Calu3 (cell line): Measurements from ENCODE around the gene PSMD5. TPM values are rescaled to one million over a fixed set of nuclear protein-coding genes. Genes with fewer than 3 reads are reported as not detected.

Experiments
- BruUV-seq: library from RNA; stranded (reverse); fragments of 400-500 nt; replicated peaks from 2 replicates; lab custom pipeline; 2021; lab: Mats Ljungman, UMichigan
- CTCF ChIA-PET: fragments of 300-600 bp; sonication (Branson Sonifier 250); formaldehyde crosslinking; loops from one replicate; lab custom pipeline; 2022; ENCODE audit warnings: antibody characterized with exemption; lab: Charles Lee
- DNase-seq: peaks from one replicate; pipeline ENCODE4 v3.0.0; 2022
- H3K27ac Mint-ChIP-seq: one replicate; pipeline ENCODE4 v1.8.0; 2022; ENCODE audit warnings: mixed read lengths; ENCODE audit not compliant: unreplicated experiment
- H3K27me3 Mint-ChIP-seq: one replicate; pipeline ENCODE4 v1.8.0; 2022; ENCODE audit warnings: mixed read lengths; ENCODE audit not compliant: unreplicated experiment
- H3K36me3 Mint-ChIP-seq: one replicate; pipeline ENCODE4 v1.8.0; 2022; ENCODE audit warnings: mild to moderate bottlenecking, moderate library complexity, mixed read lengths; ENCODE audit not compliant: insufficient read depth, unreplicated experiment
- H3K4me1 Mint-ChIP-seq: one replicate; pipeline ENCODE4 v1.8.0; 2022; ENCODE audit warnings: mild to moderate bottlenecking, low read depth, mixed read lengths; ENCODE audit not compliant: unreplicated experiment
- H3K4me3 Mint-ChIP-seq: one replicate; pipeline ENCODE4 v1.8.0; 2022; ENCODE audit warnings: mild to moderate bottlenecking, low read depth, moderate library complexity, mixed read lengths; ENCODE audit not compliant: unreplicated experiment
- H3K9me3 Mint-ChIP-seq: one replicate; pipeline ENCODE4 v1.8.0; 2022; ENCODE audit warnings: low read depth, mixed read lengths; ENCODE audit not compliant: unreplicated experiment
- CTCF ChIP-seq: fragments of 200-600 bp; IDR thresholded peaks from one replicate; pipeline ENCODE4 v1.8.0; 2022; ENCODE audit warnings: antibody characterized with exemption; ENCODE audit not compliant: unreplicated experiment
- intact Hi-C: fragments of 100-400 bp; cut with micrococcal nuclease; formaldehyde crosslinking; loops from one replicate; pipeline ENCODE4 v1.10.0; 2022; ENCODE audit not compliant: unreplicated experiment
- total RNA-seq: library from RNA; stranded (reverse); gene quantifications from 2 replicates; pipeline ENCODE4 v1.2.3, GENCODE V29; 2022

The PSMD5 gene
- total RNA-seq, 1 experiment from 2014 or later, result 34.0 TPM

- Mint-ChIP-seq H3K4me3 (no peak overlapping the region), H3K9me3 (no peaks in the 10 kb centered on the region), H3K27ac (no peak overlapping the region), H3K36me3 (peaks cover 9% of the 10 kb centered on the region), H3K27me3 (no peaks in the 10 kb centered on the region), H3K4me1 (no peaks in the 10 kb centered on the region)
- BruUV-seq, result no TSS peak
- TF ChIP-seq CTCF, result no peak
- intact Hi-C loops, result no loop called here
- CTCF ChIA-PET, result no interaction called here
- no peak for DNase-seq
Measured at GRCh38 chr9:120830865-120831264, 11.9 kb downstream of the PSMD5 start.

GRCh38 chr9:120830151-120830550 lies 12.6 kb downstream of the PSMD5 start:
- Mint-ChIP-seq H3K9me3 (no peaks in the 10 kb centered on the region), H3K4me3 (no peak overlapping the region), H3K36me3 (peaks cover 9% of the 10 kb centered on the region), H3K27me3 (no peaks in the 10 kb centered on the region), H3K27ac (no peak overlapping the region), H3K4me1 (no peaks in the 10 kb centered on the region)
- CTCF ChIA-PET, result no interaction called here
- intact Hi-C loops, result no loop called here
- BruUV-seq, result no TSS peak
- TF ChIP-seq CTCF, result no peak
- DNase-seq, result no peak

- no peaks in the 10 kb centered on the region for H3K27me3 Mint-ChIP-seq
- H3K4me1 Mint-ChIP-seq, result no peaks in the 10 kb centered on the region
- CTCF ChIA-PET, result no interaction called here
- no peak for DNase-seq
- intact Hi-C loops, result no loop called here
- peaks cover 12% of the 10 kb centered on the region for H3K36me3 Mint-ChIP-seq
- no peak for TF ChIP-seq CTCF
- H3K9me3 Mint-ChIP-seq, result no peaks in the 10 kb centered on the region
- no peak overlapping the region for H3K27ac Mint-ChIP-seq
- BruUV-seq, result no TSS peak
- H3K4me3 Mint-ChIP-seq, result no peak overlapping the region
Measured at GRCh38 chr9:120829650-120830049, 13.1 kb downstream of the PSMD5 start.

- Mint-ChIP-seq H3K9me3 (no peaks in the 10 kb centered on the region), H3K36me3 (peaks cover 18% of the 10 kb centered on the region), H3K4me3 (no peak overlapping the region), H3K27me3 (no peaks in the 10 kb centered on the region), H3K4me1 (no peaks in the 10 kb centered on the region), H3K27ac (no peak overlapping the region)
- DNase-seq, result no peak
- no peak for TF ChIP-seq CTCF
- CTCF ChIA-PET, result no interaction called here
- BruUV-seq, result no TSS peak
- intact Hi-C loops, result no loop called here
Measured at GRCh38 chr9:120820095-120820494, 22.6 kb downstream of the PSMD5 start.
